ENCODE results near the gene WDR83. TPM values are rescaled to one million over a fixed set of nuclear protein-coding genes. Genes with fewer than 3 reads are reported as not detected.
"Not testable (repeated sequence)": the region's sequence is repeated elsewhere in the genome, so short reads cannot be mapped to it uniquely, and the experiment has no call there.

WDR83 gene
- polyA plus RNA-seq, 1 donor from 2014 or later: 18.4 TPM

- not testable (repeated sequence) for H3K36me3 Mint-ChIP-seq, H3K27me3 Mint-ChIP-seq, H3K27ac Mint-ChIP-seq, H3K4me3 Mint-ChIP-seq, H3K4me1 Mint-ChIP-seq, H3K9me3 Mint-ChIP-seq
Measured at GRCh38 chr19:12643716-12644115, 22.9 kb upstream of the WDR83 start.

GRCh38 chr19:12646551-12646950, 20.1 kb upstream of the WDR83 start:
- H3K27me3 Mint-ChIP-seq: no peaks in the 10 kb centered on the region
- H3K36me3 Mint-ChIP-seq: peaks cover 1% of the 10 kb centered on the region
- H3K4me1 Mint-ChIP-seq: peaks cover 0 to 2% (median 0%) of the 10 kb centered on the region in 3 donors
- H3K4me3 Mint-ChIP-seq: no peak overlapping the region
- H3K9me3 Mint-ChIP-seq: no peaks in the 10 kb centered on the region
- H3K27ac Mint-ChIP-seq: no peak overlapping the region

- peaks cover 1% of the 10 kb centered on the region for H3K36me3 Mint-ChIP-seq
- no peaks in the 10 kb centered on the region for H3K9me3 Mint-ChIP-seq
- no peak overlapping the region for H3K27ac Mint-ChIP-seq
- H3K27me3 Mint-ChIP-seq: no peaks in the 10 kb centered on the region
- H3K4me1 Mint-ChIP-seq: peaks cover 0 to 2% (median 0%) of the 10 kb centered on the region in 3 donors
- H3K4me3 Mint-ChIP-seq: no peak overlapping the region
Measured at GRCh38 chr19:12647047-12647446, 19.6 kb upstream of the WDR83 start.

- Mint-ChIP-seq H3K27ac (no peak overlapping the region), H3K4me3 (no peak overlapping the region), H3K4me1 (peaks cover 0 to 2% (median 0%) of the 10 kb centered on the region in 3 donors), H3K9me3 (no peaks in the 10 kb centered on the region), H3K27me3 (no peaks in the 10 kb centered on the region), H3K36me3 (no peaks in the 10 kb centered on the region)
Measured at GRCh38 chr19:12647490-12648071, 19.0 kb upstream of the WDR83 start.

GRCh38 chr19:12648088-12648487, 18.5 kb upstream of the WDR83 start:
- Mint-ChIP-seq H3K27ac (no peak overlapping the region), H3K36me3 (no peaks in the 10 kb centered on the region), H3K27me3 (no peaks in the 10 kb centered on the region), H3K9me3 (no peaks in the 10 kb centered on the region), H3K4me1 (peaks cover 0 to 2% (median 0%) of the 10 kb centered on the region in 3 donors), H3K4me3 (no peak overlapping the region)

- no peaks in the 10 kb centered on the region for H3K9me3 Mint-ChIP-seq
- no peak overlapping the region for H3K27ac Mint-ChIP-seq
- H3K4me3 Mint-ChIP-seq: no peak overlapping the region
- H3K4me1 Mint-ChIP-seq: peaks cover 0 to 2% (median 0%) of the 10 kb centered on the region in 3 donors
- H3K36me3 Mint-ChIP-seq: no peaks in the 10 kb centered on the region
- H3K27me3 Mint-ChIP-seq: no peaks in the 10 kb centered on the region
Measured at GRCh38 chr19:12649941-12650340, 16.7 kb upstream of the WDR83 start.

- H3K36me3 Mint-ChIP-seq: peaks cover 7% of the 10 kb centered on the region
- no peak overlapping the region for H3K27ac Mint-ChIP-seq
- H3K4me3 Mint-ChIP-seq: no peak overlapping the region
- peaks cover 0 to 3% (median 0%) of the 10 kb centered on the region in 3 donors for H3K4me1 Mint-ChIP-seq
- H3K9me3 Mint-ChIP-seq: no peaks in the 10 kb centered on the region
- H3K27me3 Mint-ChIP-seq: no peaks in the 10 kb centered on the region
Measured at GRCh38 chr19:12652219-12652618, 14.4 kb upstream of the WDR83 start.

- Mint-ChIP-seq H3K36me3 (peaks cover 12% of the 10 kb centered on the region), H3K9me3 (no peaks in the 10 kb centered on the region), H3K4me1 (peaks cover 0 to 6% (median 0%) of the 10 kb centered on the region in 3 donors), H3K4me3 (no peak overlapping the region), H3K27me3 (no peaks in the 10 kb centered on the region), H3K27ac (peak overlapping the region in 2 of 3 donors; percentile 80 to 82)
Measured at GRCh38 chr19:12655546-12655945, 11.1 kb upstream of the WDR83 start.

GRCh38 chr19:12656899-12657571, 9.6 kb upstream of the WDR83 start:
- Mint-ChIP-seq H3K36me3 (peaks cover 12% of the 10 kb centered on the region), H3K27me3 (no peaks in the 10 kb centered on the region), H3K9me3 (no peaks in the 10 kb centered on the region), H3K27ac (peak overlapping the region in 1 of 3 donors; percentile 16), H3K4me1 (peaks cover 0 to 4% (median 0%) of the 10 kb centered on the region in 3 donors), H3K4me3 (no peak overlapping the region)

GRCh38 chr19:12657966-12658365, 8.6 kb upstream of the WDR83 start:
- Mint-ChIP-seq H3K36me3 (peaks cover 12% of the 10 kb centered on the region), H3K4me1 (peaks cover 0 to 4% (median 0%) of the 10 kb centered on the region in 3 donors), H3K27ac (no peak overlapping the region), H3K4me3 (no peak overlapping the region), H3K27me3 (no peaks in the 10 kb centered on the region), H3K9me3 (no peaks in the 10 kb centered on the region)

- H3K27ac Mint-ChIP-seq: no peak overlapping the region
- H3K4me1 Mint-ChIP-seq: peaks cover 6 to 9% (median 7%) of the 10 kb centered on the region in 3 donors
- H3K9me3 Mint-ChIP-seq: no peaks in the 10 kb centered on the region
- H3K4me3 Mint-ChIP-seq: peak overlapping the region in 1 of 4 donors; percentile 29
- H3K36me3 Mint-ChIP-seq: peaks cover 6% of the 10 kb centered on the region
- H3K27me3 Mint-ChIP-seq: no peaks in the 10 kb centered on the region
Measured at GRCh38 chr19:12660980-12661379, 5.6 kb upstream of the WDR83 start.

GRCh38 chr19:12664406-12665280, 2.0 kb upstream of the WDR83 start:
- peaks cover 18 to 25% (median 18%) of the 10 kb centered on the region in 3 donors for H3K4me1 Mint-ChIP-seq
- H3K36me3 Mint-ChIP-seq: peaks cover 5% of the 10 kb centered on the region
- peak overlapping the region; percentile 95 to 98 (median 96) for H3K4me3 Mint-ChIP-seq
- peak overlapping the region; percentile 95 to 99 (median 98) for H3K27ac Mint-ChIP-seq
- no peaks in the 10 kb centered on the region for H3K27me3 Mint-ChIP-seq
- H3K9me3 Mint-ChIP-seq: no peaks in the 10 kb centered on the region

- peak overlapping the region; percentile 95 to 99 (median 98) for H3K27ac Mint-ChIP-seq
- H3K9me3 Mint-ChIP-seq: no peaks in the 10 kb centered on the region
- peaks cover 3% of the 10 kb centered on the region for H3K36me3 Mint-ChIP-seq
- peak overlapping the region; percentile 95 to 98 (median 96) for H3K4me3 Mint-ChIP-seq
- H3K27me3 Mint-ChIP-seq: no peaks in the 10 kb centered on the region
- peaks cover 16 to 25% (median 19%) of the 10 kb centered on the region in 3 donors for H3K4me1 Mint-ChIP-seq
Measured at GRCh38 chr19:12665281-12665573, 1.4 kb upstream of the WDR83 start.

GRCh38 chr19:12665671-12666264, 839 bp upstream of the WDR83 start:
- H3K4me1 Mint-ChIP-seq: peaks cover 16 to 25% (median 19%) of the 10 kb centered on the region in 3 donors

More at GRCh38 chr19:12665671-12666264, 839 bp upstream of the WDR83 start:
- Mint-ChIP-seq H3K4me3 (peak overlapping the region; percentile 95 to 98 (median 96)), H3K27ac (peak overlapping the region; percentile 95 to 99 (median 98)), H3K36me3 (no peaks in the 10 kb centered on the region), H3K9me3 (no peaks in the 10 kb centered on the region), H3K27me3 (no peaks in the 10 kb centered on the region)

Measured in IgD-negative memory B cell (primary cell).